ENCODE data around the gene TRIO.
A peak's percentile ranks its signal among the peaks of the same experiment; 100 is the strongest.

TRIO gene

DNA sequence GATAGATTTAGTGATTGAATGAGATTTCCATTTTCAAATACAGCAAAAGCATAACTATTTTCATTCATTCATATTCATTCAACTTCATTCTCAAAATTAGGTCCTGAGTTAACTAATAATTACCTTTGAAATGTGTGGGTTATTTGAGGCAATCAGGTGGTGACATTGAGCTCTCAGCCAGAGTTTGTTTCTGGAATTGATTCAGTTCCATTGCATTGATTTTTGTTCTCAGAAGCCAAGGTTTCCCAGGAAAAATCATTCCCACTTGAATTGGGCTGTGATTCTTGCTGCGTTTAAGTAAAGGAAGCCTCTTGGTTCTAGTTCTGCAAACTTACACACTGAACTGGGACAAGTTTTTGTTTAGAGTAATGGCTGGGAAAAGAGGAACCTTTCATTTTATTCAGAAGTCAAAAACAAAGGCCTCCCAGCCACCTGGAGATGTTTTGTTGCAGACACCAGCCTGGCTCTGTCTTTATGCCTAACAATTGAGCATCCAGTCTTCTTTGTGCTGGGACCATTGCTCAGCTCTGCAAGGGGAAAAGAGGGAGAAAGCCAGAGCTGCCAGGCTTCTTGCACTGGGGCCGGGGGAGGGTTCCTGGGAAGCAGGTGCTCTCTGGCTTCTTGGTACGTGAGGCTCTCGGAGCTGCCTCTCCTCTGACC is 198.6 kb downstream of the TRIO start:
- no peak for DNase-seq

DNA sequence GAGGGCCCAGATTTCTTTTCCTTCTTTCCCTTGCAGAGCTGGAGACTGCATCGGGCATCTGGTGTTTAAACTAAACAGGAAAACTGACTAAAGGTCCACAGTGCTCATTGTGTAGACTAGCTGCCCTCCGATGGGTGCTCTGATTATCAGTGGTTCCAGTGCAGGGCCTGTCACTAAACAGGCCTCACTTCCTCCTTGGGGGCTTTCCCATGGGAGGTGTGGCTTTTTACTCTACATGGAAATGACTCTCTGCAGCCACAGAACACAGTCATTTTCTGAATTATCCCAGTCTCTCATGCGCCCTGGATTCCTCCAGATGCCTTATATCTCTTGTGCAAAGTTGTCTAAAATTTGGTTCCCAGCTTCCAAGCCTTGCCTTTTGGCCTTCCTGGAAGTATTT is 199.2 kb downstream of the TRIO start:
- DNase-seq = peak; percentile 6

DNA sequence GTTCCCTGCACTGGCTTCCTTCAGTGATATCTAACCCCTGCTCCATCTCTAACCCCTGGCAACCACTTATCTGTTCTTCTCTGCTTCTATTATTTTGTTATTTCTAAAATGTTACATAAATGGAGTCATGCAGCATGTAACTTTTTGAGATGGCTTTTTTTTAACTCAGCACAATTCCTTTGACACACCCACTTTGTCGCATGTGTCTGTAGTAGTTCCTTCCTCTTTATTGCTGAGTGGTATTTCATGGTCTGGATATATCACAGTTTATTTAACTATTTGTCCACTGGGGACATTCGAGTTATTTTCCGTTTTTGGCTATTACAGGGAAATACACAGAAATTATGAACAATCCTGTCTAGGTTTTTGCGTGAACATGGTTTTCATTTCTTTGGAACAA is 200.2 kb downstream of the TRIO start:
- DNase-seq = no peak

DNA sequence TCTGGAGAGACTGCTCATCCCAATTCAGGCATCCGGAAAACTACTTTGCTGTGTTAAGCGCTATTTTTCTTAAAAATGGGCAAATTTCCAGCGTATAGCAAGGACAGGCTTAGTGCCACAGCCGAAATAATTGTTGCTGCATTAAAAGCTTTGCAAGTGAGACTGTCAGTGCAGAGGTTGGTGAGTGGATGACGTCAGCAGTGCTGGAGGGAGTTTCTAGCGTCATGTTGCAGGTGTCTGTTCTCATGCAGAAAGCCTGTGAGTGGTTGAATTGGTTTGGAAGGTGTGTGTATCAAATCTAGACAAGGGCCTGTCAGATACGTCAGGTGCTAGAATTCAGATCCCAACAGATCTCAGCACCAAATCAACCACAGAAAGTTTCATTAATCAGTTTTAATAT is 204.4 kb downstream of the TRIO start:
- no peak for DNase-seq

DNA sequence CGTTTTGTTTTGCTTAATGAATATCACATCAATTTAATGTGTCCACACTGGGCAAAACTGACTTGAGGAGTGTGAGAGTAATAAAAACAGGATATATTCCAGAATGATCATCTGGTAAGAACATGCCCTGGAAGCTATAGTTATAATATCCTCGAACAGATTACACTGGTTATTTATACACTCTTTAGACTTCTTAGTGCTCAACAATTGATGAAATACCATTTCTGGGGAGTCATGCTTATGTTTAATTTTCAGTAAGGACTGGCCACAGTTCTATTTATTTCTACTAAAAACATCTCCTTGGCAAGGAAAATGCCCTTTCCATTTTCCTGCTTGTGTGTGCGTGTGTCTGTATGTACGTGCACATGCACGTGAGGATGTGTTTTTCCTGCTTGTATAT is 205.0 kb downstream of the TRIO start:
- no peak for DNase-seq

DNA sequence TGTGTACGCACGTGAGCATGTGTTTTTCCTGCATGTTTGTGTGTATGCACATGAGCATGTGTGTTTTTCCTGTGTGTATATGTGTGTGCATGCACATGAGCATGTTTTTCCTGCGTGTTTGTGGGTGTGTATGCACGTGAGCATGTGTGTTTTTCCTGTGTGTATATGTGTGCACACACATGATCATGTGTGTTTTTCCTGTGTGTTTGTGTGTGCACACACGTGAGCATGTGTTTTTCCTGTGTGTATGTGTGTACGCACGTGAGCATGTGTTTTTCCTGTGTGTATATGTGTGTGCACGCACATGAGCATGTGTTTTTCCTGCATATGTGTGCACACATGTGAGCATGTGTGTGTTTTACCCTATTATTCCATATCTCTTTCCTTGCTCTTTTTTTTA is 205.9 kb downstream of the TRIO start:
- no peak for DNase-seq

DNA sequence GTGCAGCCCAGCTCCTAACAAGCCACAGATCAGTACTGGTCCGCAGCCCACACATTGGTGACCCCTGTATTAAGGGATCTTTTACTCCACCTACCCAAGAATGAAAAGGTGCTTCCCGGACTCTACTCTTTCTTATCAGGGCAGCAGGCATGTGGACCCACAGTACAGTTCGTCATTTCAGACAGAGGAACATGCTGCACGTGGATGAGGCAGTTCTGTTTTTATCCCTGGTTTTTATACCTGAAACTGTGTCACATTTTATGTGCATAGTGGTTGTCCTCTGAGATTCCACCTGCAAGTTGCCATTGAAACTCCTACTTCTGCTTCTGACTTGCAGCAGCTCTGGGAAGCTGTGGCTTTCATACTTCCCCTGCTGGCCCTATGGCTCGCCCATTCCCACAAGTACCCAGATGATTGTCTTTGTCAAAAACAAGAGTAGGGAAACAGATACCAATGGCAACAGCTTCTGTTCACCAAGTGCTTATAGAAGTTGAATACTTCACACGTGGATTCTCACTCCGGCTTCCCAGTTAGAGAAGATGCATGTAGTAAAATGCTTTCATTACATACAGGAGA is 208.0 kb downstream of the TRIO start:
- DNase-seq = no peak

DNA sequence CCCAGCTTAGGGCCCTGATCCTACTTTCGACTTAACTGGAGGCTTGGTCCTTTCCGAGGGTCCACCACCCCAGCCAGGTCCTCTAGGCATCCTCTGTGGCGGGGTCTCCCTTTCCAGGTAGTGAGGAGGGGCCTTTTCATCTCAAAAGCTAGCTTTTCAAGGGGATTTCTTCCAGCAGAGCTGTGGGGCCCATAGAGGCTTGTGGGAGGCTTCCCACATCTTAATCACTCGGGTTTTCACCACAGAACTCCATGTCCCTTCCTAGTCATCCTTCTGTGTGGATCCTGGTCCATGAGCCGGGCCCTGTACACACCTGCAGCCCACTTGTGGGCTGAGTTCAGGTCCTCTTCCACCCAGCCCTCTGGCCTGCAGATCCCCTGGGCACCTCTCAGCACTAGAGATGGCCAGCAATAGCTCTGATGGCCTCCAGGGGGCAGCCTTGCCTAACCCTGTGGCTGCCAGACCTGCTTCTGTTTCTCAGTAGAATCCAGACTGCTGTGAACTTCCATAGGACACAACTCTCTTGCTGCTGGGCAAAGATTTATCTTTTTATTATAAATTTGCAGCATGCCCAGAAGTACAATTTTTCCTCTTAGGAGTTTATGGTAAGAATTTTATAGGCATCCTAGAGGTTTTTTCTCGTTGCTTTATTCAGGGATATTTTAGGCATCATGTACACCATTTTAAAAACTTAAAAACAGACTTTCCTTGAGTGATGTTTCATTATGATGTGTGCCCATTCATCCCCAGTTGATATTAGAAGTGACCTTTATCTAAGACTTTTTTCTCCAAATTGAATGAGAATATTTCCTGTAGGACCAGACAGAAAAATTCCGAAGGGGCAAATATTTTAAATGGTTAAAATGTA is 208.9 kb downstream of the TRIO start:
- peak; percentile 66 for DNase-seq

DNA sequence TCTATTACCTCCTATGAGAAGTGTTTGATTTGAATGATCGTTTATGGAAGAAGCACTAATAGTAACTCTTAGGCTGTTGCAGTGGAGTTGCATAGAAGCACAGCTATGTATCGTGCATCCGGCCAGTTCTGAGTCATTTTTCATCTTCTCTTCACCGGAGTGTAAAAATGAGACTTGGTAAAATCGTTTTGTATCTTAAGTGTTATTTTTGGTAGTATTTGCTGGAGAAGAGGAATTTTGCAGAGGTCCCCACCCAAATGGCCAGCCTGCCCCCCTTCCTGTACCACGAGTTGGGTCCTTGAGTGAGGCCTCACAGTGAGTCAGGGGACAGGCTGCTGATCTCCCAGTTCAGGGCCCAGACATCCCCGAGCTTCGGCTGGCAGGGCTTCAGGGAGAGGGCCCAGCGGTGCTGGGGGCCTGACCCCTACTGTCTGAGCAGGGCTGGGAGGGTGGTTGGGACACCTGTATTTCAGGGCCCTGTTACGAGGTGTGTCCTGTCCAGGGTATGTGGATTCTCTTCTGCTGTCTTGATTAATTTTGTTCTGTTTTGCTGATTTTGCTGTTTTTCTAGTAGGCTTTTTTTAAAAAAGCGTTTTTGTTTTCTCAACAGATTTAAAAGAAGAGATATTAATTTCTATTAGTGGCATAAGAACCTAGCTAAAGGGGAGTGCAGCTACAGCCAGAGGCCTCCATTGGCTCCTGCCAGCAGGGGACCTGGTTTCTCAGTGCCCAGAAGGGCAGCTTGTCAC is 210.8 kb downstream of the TRIO start:
- peak; percentile 3 for DNase-seq

DNA sequence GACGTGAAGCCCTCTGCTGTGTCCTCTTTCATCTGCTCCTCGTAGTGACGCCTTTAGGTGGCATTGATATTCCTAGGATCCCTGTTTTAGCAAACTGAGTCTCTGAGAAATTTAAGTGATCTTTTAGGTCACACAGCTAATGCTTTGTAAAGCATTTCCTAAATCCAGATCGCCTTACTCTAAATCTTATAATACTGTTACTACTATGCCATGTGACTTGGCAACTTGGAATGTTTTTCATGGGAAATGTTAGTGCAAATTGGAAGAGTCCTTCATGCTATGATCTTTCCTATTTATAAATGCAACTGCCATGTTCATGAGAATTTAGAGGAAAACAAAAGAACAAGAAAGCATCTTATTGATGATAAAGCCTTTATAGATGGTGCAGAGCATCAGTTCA is 212.2 kb downstream of the TRIO start:
- DNase-seq = no peak

DNA sequence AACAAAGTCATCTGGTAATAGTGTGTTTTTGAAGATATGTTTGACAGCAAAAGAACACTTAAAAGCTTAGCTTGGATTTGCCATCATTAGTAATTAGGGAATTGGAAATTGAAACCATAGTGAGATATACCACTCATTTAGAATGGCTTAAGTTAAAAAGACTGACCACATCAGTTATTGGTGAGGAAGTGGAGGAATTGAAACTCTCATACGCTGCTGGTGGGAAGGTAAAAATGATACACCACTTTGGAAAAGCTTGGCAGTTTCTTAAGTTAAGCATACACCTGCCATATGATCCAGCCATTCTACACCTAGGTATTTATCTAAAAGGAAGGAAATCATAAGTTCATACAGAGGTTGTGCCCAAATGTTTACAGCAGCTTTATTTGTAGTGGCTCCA is 213.2 kb downstream of the TRIO start:
- DNase-seq = no peak

DNA sequence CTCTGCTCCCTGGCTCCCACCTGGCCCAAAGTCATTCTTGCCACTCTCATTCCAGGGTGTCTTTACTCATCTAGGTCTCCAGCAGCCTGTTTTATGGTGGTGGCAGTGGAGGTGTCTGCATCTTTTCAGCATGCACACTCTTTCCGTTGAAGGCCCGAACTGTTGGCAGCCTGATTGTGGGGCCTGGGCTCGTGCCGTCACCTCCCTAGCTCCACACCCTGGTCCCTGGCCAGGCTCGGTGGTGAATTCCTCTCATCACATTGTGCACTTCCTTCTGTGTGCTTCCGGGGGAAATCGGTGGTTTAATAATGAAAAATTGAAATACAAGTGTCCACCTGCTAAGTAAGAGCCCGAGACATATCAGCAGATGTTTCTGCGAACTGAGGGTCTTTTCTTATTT is 214.3 kb downstream of the TRIO start:
- no peak for DNase-seq

DNA sequence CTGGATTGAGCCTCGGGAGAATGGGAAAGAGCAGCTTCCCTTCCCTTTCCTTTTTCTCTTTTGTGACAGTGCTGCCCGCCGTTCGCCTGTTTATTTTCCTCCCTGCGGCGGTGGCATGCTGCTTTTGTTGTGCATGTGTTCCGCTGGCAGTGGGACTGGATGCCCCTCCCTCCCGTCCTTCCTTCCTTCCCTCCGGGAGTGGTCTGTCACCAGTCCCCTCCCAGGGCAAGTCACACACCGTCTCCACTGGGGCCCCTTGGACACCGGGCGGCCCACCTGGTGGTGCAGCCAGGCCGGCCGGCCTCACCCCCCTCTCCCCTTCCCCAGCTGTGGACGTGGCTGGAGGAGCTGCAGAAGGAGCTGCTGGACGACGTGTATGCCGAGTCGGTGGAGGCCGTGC is 214.7 kb downstream of the TRIO start:
- DNase-seq = no peak

DNA sequence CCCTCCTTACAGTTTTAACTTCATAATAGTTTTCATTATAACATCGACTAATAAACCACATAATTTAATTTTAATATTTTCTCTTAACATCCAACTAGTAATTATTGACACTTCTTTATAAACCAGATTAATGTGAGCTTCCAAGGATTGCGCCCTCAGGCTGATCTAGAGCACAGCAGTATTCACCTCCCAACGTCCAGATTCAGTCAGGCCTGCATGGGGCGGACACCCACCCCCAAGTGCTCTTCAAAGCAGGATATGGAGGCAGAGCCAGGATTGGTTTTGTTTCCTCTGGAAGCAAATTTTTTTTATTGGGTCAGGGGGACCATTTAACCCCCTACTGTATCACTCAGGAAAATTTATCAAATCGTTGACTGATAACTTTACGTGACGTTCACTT is 215.4 kb downstream of the TRIO start:
- DNase-seq = no peak

DNA sequence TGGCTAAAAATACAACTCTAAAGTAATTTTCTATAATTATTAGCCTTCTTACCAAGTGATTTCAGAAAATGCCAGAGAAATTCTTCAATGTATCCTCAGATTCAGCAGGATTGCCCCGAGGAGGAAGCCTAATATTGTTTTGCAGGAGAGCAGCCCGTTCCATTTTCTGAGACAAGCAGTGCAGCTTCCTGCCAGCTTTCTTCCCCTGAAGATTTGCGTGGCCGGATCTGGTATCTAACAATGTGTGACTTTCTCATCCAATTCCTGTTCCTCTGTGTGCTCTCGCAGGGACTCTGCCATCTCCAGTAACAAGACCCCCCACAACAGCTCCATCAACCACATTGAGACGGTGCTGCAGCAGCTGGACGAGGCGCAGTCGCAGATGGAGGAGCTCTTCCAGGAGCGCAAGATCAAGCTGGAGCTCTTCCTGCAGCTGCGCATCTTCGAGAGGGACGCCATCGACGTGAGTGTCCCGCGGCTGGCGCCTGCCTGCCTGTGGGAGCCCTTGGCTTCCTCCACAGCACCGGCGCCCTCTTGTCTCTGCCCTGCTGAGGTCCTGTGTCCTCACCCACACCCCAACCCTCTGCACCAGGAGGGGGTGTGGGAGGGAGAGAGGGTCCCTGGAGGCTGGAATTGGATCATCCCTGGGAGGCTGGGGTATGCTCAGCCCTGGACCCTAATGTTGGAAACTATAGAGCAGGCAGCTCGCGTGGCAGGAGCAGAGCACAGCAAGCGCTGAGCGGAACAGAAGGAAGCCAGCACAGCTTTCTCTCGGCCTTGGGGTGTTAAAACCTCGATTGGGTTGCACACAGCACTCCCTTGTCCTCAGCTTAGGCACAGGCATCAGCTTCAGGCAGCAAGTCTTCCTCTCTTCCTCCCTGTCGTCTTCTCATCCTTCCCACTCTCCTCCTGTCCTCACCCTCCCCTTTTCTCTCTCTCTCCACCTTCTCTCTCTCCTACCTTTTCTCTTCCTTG is 216.2 kb downstream of the TRIO start:
- no peak for DNase-seq

DNA sequence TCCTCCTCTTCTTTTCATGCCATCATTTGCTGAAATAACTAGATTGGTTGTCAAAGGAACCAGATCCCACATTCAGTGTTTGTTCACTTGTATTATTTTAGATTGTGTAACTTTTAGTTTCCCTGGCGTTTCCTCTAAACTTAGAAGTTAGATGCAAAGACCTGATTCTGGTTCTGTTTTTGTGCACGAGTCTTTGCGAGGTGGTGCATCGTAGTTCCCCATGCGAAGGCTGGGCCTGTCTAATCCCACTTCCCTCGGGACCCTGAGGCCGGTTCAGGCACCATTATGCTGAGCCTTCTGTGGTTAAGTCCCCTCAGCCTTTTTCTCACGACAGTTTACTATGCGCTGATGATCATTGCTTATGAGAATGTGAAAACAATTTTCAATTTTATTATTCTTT is 219.3 kb downstream of the TRIO start:
- no peak for DNase-seq

DNA sequence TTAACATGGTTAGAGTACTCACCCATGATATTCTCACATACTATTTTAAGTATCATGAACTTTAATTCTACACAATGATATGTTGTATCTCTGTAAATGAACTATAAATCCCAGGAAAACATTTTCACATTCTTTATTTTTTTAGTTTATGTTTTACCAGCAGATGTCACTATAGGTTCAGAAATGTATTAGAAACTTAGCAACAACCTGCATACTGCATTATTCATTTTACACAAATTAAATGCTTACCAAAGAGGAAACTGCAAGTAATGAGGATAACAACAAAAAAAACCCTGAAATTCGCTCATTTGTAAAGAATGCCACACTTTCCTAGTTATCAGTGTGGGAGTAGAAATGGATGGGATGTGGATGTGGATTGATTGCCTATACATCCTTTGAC is 221.0 kb downstream of the TRIO start:
- DNase-seq = peak; percentile 24

DNA sequence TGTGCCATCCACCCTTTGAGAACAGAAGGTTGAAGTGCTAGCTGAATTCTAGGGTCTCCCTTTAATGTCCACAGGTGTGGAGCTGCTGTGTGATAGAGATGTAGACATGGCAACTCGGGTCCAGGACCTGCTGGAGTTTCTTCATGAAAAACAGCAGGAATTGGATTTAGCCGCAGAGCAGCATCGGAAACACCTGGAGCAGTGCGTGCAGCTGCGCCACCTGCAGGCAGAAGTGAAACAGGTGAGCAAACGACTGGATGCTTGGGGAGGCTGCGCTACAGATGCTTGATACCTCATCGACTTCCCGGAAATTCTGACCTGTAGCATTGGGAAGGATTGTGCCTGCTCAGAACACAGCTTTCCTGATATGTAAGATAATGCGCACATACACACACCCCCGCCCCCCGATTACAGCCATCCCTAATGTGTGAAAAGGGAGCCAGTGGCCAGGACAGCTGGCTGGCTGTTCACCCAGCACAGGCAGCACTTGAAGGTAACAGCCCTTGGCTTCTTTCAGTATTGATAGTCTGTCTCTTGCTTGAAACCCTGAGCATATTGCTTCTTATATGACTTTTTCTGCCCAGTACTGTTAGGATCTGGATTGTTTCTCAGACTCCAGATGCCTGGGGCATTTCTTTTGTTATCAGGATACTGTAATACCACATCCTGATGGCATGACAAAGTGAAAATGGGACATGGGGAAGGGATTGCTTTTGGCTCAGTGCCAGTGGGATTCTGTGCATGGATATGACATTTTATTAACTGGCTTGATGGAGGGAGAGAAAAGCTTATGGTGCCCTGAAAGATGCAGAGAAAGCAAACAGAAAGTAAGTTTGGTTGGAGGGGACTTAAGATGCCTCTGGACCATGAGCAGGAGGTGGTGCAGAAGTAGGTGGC is 221.7 kb downstream of the TRIO start:
- no peak for DNase-seq

DNA sequence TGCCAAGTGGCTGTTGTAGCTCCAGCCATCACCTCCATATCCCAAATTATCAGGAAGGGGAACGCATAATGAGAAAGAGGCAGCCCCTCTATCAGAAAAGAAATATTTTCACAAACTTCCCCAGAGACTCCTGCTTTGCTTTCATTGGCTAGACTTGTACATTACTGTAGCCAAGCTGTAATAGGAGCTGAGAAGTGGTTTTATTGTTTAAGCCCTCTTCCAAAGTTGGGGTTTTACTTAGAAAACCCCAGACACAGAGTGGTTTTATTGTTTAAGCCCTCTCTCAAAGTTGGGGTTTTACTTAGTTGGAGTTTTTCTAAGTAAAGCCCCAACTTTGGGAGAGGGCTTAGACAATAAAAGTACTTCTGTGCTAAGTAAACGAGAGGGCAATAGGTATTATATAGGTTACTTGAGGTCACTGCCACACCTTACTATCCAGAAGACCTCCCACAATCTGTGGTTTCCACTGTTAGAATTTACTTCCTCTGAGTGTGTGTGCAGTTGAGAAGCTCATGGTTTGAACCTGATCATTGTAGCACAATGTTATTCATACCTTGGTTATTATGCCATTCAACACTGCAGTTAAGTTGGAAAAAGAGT is 222.8 kb downstream of the TRIO start:
- no peak for DNase-seq

DNA sequence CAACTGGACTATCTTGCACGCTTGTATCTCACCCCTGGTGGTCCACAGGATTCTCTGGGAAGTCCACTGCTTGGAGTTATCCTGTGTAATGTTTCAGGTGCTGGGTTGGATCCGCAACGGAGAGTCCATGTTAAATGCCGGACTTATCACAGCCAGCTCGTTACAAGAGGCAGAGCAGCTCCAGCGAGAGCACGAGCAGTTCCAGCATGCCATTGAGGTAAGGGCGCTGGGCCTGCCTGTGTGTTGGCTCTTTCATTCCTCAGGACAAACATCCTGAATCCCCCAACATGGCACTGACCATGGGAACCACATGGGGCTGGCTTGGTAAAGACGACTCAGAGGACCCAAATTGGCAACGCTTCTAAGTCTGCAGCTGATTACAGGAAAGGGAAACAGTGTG is 223.6 kb downstream of the TRIO start:
- no peak for DNase-seq

DNA sequence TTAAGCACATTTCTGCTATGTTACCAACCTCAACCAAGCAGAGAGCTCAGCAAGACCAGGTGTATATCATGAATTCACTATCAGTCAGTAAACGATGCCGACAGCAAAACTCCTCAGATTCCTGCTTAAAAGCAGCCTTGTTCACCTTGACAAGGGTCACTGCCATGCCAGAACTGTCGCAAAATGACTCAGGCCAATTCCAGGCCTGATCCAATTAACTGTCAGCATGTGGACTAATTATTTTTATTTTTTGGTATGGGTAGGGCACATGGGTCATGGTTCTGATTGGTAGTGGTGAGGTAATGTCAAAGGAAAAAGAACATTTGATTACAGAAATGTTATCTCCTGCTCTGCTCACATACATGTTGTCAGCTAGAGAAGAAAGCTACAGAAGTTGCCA is 224.2 kb downstream of the TRIO start:
- no peak for DNase-seq
